Measurements from ENCODE around the gene ZFP91. TPM values are rescaled to one million over a fixed set of nuclear protein-coding genes. Genes with fewer than 3 reads are reported as not detected.

The ZFP91 gene, protein sequence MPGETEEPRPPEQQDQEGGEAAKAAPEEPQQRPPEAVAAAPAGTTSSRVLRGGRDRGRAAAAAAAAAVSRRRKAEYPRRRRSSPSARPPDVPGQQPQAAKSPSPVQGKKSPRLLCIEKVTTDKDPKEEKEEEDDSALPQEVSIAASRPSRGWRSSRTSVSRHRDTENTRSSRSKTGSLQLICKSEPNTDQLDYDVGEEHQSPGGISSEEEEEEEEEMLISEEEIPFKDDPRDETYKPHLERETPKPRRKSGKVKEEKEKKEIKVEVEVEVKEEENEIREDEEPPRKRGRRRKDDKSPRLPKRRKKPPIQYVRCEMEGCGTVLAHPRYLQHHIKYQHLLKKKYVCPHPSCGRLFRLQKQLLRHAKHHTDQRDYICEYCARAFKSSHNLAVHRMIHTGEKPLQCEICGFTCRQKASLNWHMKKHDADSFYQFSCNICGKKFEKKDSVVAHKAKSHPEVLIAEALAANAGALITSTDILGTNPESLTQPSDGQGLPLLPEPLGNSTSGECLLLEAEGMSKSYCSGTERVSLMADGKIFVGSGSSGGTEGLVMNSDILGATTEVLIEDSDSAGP
- polyA plus RNA-seq = 29.4 and 32.7 TPM in 2 replicates
- polyA minus RNA-seq = 50.9 and 58.0 TPM in 2 replicates

DNA sequence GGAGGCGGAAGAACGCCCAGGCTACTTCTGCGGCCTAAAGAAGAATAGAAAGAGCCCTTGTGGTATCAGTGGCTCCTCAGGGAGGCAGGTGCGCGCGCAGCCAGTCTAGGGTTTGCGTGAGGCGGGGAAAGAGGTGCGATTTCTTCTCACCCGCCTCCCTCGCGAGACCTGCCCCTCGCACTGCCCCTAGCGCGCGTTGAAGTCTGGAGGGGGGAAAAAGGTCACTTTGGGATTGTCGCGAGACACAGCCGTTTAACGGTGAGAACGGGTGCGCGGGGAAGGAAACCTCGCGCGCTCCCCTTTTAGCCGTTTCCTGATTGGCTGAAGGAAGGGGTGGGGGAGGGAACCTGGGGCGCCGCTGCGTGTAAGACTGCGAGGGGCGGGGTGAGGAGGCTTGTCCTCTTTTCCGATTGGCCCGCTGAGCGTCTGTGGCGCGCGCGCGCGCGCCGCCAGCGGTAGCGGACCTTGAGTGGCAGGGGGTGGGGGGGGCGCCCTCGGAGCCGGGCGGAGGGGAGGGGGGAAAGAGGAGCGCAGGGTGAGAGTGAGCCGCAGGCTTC is at the start of gene ZFP91:
ZFP91 (plus strand) TSS at position 429 of the 557 bp plus-strand sequence. CDS start 219 bp downstream, outside the sequence.
- TF ChIP-seq CTCF (IDR thresholded peaks at IDR 0.05; ENCODE audit: poor library complexity, severe bottlenecking) = peak; percentile 39
- TF ChIP-seq REST (IDR thresholded peaks at IDR 0.05; ENCODE audit: borderline replicate concordance) = peak; percentile 75
- peak; percentile 44 for TF ChIP-seq TAF1 (IDR thresholded peaks at IDR 0.05; ENCODE audit: low read depth)
- no peak for TF ChIP-seq SMC3 (conservative IDR thresholded peaks at IDR 0.05; ENCODE audit: poor library complexity)
- TF ChIP-seq POLR2AphosphoS5 (IDR thresholded peaks at IDR 0.05) = peak; percentile 85
- no peak for TF ChIP-seq RAD21 (conservative IDR thresholded peaks at IDR 0.05)
- no peaks in the 10 kb centered on the region for H3K9me3 ChIP-seq (ENCODE audit: low read length)
- H3F3A ChIP-seq (ENCODE audit: insufficient read depth, low read length, poor library complexity, severe bottlenecking) = peaks cover 6% of the 10 kb centered on the region
- H3K79me2 ChIP-seq (replicated peaks; ENCODE audit: insufficient read depth, low read length) = peaks cover 40% of the 10 kb centered on the region
- peak within 1 kb of the TSS; percentile 99 for H3K9ac ChIP-seq (ENCODE audit: low read length)
- peak within 1 kb of the TSS; percentile 100 for H3K27ac ChIP-seq (ENCODE audit: low read length)
- peak within 1 kb of the TSS; percentile 95 for H3K4me2 ChIP-seq (ENCODE audit: low read length)
- no peaks in the 10 kb centered on the region for H3K36me3 ChIP-seq (ENCODE audit: insufficient read depth, low read length)
- peak within 1 kb of the TSS; percentile 86 for H2AFZ ChIP-seq (ENCODE audit: low read depth, low read length)
- H3K9me2 ChIP-seq (ENCODE audit: insufficient read depth, low read length) = no peaks in the 10 kb centered on the region
- H3K27me3 ChIP-seq (ENCODE audit: insufficient read depth, low read depth, low read length) = no peaks in the 10 kb centered on the region
- H3K4me3 ChIP-seq (ENCODE audit: low read length) = peak within 1 kb of the TSS; percentile 74
- no peaks in the 10 kb centered on the region for H4K20me1 ChIP-seq (ENCODE audit: insufficient read depth)

- no peaks in the 10 kb centered on the region for H3K27me3 ChIP-seq (ENCODE audit: insufficient read depth, low read depth, low read length)
Observed at GRCh38 chr11:58530236-58530635, 48.6 kb upstream of the ZFP91 start.

More at GRCh38 chr11:58530236-58530635, 48.6 kb upstream of the ZFP91 start:
- no peak overlapping the region for H3K4me2 ChIP-seq (ENCODE audit: low read length)
- no peaks in the 10 kb centered on the region for H3K9me2 ChIP-seq (ENCODE audit: insufficient read depth, low read length)
- H4K20me1 ChIP-seq (ENCODE audit: insufficient read depth) = no peaks in the 10 kb centered on the region
- no peak overlapping the region for H2AFZ ChIP-seq (ENCODE audit: low read depth, low read length)
- H3K4me3 ChIP-seq (ENCODE audit: low read length) = no peak overlapping the region
- H3F3A ChIP-seq (ENCODE audit: insufficient read depth, low read length, poor library complexity, severe bottlenecking) = no peaks in the 10 kb centered on the region
- no peaks in the 10 kb centered on the region for H3K79me2 ChIP-seq (replicated peaks; ENCODE audit: insufficient read depth, low read length)
- H3K36me3 ChIP-seq (ENCODE audit: insufficient read depth, low read length) = no peaks in the 10 kb centered on the region
- TF ChIP-seq CTCF (IDR thresholded peaks at IDR 0.05; ENCODE audit: poor library complexity, severe bottlenecking) (no peak), REST (IDR thresholded peaks at IDR 0.05; ENCODE audit: borderline replicate concordance) (no peak), SMC3 (conservative IDR thresholded peaks at IDR 0.05; ENCODE audit: poor library complexity) (no peak), TAF1 (IDR thresholded peaks at IDR 0.05; ENCODE audit: low read depth) (no peak), EZH2 (IDR thresholded peaks at IDR 0.05; ENCODE audit: borderline replicate concordance, insufficient read depth, low read length, poor library complexity, severe bottlenecking) (no peak), POLR2AphosphoS5 (IDR thresholded peaks at IDR 0.05) (no peak), MXI1 (conservative IDR thresholded peaks at IDR 0.05; ENCODE audit: poor library complexity, severe bottlenecking) (no peak), RAD21 (conservative IDR thresholded peaks at IDR 0.05) (no peak), EP300 (conservative IDR thresholded peaks at IDR 0.05; ENCODE audit: poor library complexity, severe bottlenecking) (no peak)
- no peak overlapping the region for H3K9ac ChIP-seq (ENCODE audit: low read length)
- H3K27ac ChIP-seq (ENCODE audit: low read length) = no peak overlapping the region
- H3K9me3 ChIP-seq (ENCODE audit: low read length) = no peaks in the 10 kb centered on the region

All from neural cell (in vitro differentiated cells).